ENCODE results near the gene MITF. TPM values are rescaled to one million over a fixed set of nuclear protein-coding genes. Genes with fewer than 3 reads are reported as not detected.

Gene MITF
- total and polyA plus RNA-seq, 2 of the 4 experiments (the other 2 are of a cell fraction): 6.5 to 16.7 TPM

DNA sequence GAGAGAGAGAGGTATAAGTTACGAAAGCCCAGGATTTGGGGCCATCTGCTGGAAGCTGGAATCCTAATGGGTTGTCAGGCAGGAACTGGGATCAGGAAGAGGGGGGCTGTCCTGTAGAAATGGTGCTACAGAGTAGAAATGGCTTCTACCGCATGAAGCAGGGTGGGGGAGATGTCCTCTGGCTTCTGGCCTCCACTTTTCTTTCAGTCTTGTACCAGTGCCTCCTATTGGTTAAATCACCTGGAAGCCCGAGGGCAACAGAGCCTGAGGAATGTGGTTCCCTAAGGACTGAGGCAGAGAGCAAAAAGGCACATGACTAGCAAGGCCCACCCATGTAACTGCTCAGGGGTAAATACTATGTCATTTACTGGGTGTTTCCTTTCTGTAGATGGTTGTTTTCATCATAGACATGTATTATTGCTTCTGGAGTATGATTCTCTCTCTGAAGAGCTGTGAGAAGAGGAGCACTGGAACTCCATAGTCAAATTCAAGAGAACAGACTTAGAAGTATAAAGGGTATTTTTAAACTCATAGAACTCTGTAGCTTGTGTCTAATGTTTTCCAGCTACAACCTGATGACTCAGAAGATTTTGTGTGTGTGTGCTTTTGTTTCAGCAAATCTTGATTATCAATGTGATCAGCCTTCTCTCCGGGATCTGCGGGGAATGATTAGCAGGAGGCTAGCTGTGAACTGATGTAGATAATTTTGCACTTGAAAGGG is 20.2 kb upstream of the MITF start:
- no peak overlapping the region for H3K4ac ChIP-seq (ENCODE audit: low read depth, low read length)

More for the DNA sequence above, 20.2 kb upstream of the MITF start:
- no peaks in the 10 kb centered on the region for H3K36me3 ChIP-seq (ENCODE audit: control insufficient read depth, insufficient read depth, low read length)
- no peak overlapping the region; the same call in 1 of the 2 replicates for H2BK20ac ChIP-seq (ENCODE audit: low read depth, low read length)
- DNase-seq (no peak), ATAC-seq (ENCODE audit: low read depth) (no peak)
- H4K20me1 ChIP-seq (ENCODE audit: insufficient read depth, low read length): no peaks in the 10 kb centered on the region
- no TSS peak for BruUV-seq (replicated peaks)
- ChIA-PET POLR2A (ENCODE audit: unreplicated experiment) (no interaction called here), CTCF (interaction anchor here (1.2 to 1.7 kb wide), 2 partner anchors 9 to 11 kb away, joined by 4 read pairs; no protein-coding TSS in a partner anchor)
- no peaks in the 10 kb centered on the region for H3K4me1 ChIP-seq (ENCODE audit: control insufficient read depth, insufficient read depth, low read length)
- no peak overlapping the region for H4K8ac ChIP-seq (ENCODE audit: low read depth in 2 of 2, low read length in 2 of 2)
- H3K27me3 ChIP-seq (ENCODE audit: control insufficient read depth, insufficient read depth, low read length): peaks cover 8% of the 10 kb centered on the region; the same call in 1 of the 2 replicates
- H2BK15ac ChIP-seq (ENCODE audit: low read depth, low read length): no peak overlapping the region
- H3K56ac ChIP-seq (ENCODE audit: extremely low read depth, insufficient read depth, low read length): no peak overlapping the region
- intact Hi-C loops (cut with micrococcal nuclease): no loop called here
- H3K79me1 ChIP-seq (ENCODE audit: low read depth in 1 of 2, low read length in 2 of 2): no peaks in the 10 kb centered on the region
- H4K5ac ChIP-seq (ENCODE audit: low read depth, low read length): no peak overlapping the region
- no peak overlapping the region for H3K27ac ChIP-seq (ENCODE audit: insufficient read depth, low read length)
- no peak overlapping the region for H2BK5ac ChIP-seq (ENCODE audit: low read depth, low read length, poor library complexity, severe bottlenecking)
- H4K91ac ChIP-seq (ENCODE audit: insufficient read depth, low read depth, low read length): no peak overlapping the region
- no peak overlapping the region for H2AFZ ChIP-seq (replicated peaks; ENCODE audit: low read length, poor library complexity)
- no peak overlapping the region for H3K9ac ChIP-seq (ENCODE audit: low read depth, low read length)
- no peak overlapping the region for H3K4me2 ChIP-seq (ENCODE audit: low read depth, low read length)
- in situ Hi-C loops (cut with MboI; ENCODE audit: low sequenced_read_pairs): no loop called here
- H3K4me3 ChIP-seq (ENCODE audit: insufficient read depth, low read depth, low read length): no peak overlapping the region
- H3K9me3 ChIP-seq (ENCODE audit: control insufficient read depth, insufficient read depth, low read length): no peaks in the 10 kb centered on the region
- no peak overlapping the region for H2AK5ac ChIP-seq (ENCODE audit: low read depth, low read length)
- WGBS, 2 experiments (ENCODE audit: extremely low coverage in 2 of 2, insufficient read length in 1 of 2): no CpG with 5 or more reads among the region's 5 CpGs
- no peaks in the 10 kb centered on the region for H3K9me1 ChIP-seq (ENCODE audit: insufficient read depth, low read length)
- no peak overlapping the region for H3K23ac ChIP-seq (ENCODE audit: low read depth, low read length)
- H2BK120ac ChIP-seq (ENCODE audit: low read depth, low read length): no peak overlapping the region
- no peak overlapping the region for H3K18ac ChIP-seq (ENCODE audit: low read depth, low read length)
- dilution Hi-C loops (cut with HindIII; ENCODE audit: low sequenced_read_pairs, unreplicated experiment): no loop called here
- no peak overlapping the region for H3K14ac ChIP-seq (replicated peaks; ENCODE audit: low read depth, low read length)
- no peak for TF ChIP-seq MAFK (IDR thresholded peaks at IDR 0.05; ENCODE audit: low read depth, low read length)
- no peak for TF ChIP-seq BHLHE40 (IDR thresholded peaks at IDR 0.05; ENCODE audit: low read depth, low read length)
- no peak for TF ChIP-seq FOS (IDR thresholded peaks at IDR 0.05; ENCODE audit: low read depth, low read length)
- no peak for TF ChIP-seq USF2 (IDR thresholded peaks at IDR 0.05; ENCODE audit: low read depth, low read length)
- H2AK9ac ChIP-seq (replicated peaks; ENCODE audit: low read depth, low read length, poor library complexity): peak overlapping the region; percentile 71

Measured in IMR-90 (cell line).